BJ (cell line): ENCODE measurements around the gene FGF1. TPM values are rescaled to one million over a fixed set of nuclear protein-coding genes. Genes with fewer than 3 reads are reported as not detected.

Experiments used
- CTCF ChIA-PET: fragments of 350-600 bp; formaldehyde crosslinking; extraction: SDS; loops from one replicate; lab custom pipeline; 2021; ENCODE audit warnings: antibody characterized with exemption, inconsistent platforms; lab: Yijun Ruan, JAX
- POLR2A ChIA-PET: fragments of 300-600 bp; sonication (Branson Sonifier 250); formaldehyde crosslinking; extraction: SDS; loops from one replicate; lab custom pipeline; 2021; ENCODE audit warnings: antibody characterized with exemption; lab: Charles Lee
- DNase-seq: peaks from one replicate; pipeline ENCODE4 v3.0.0-alpha.2; 2011; ENCODE audit warnings: low read depth
- H3K27me3 ChIP-seq: 2 replicates; pipeline ENCODE4 v1.6.0; 2011; ENCODE audit warnings: low read length; ENCODE audit not compliant: control insufficient read depth, insufficient read depth
- H3K36me3 ChIP-seq: 2 replicates; pipeline ENCODE4 v1.5.1; 2011; ENCODE audit warnings: low read length; ENCODE audit not compliant: control insufficient read depth, insufficient read depth
- H3K4me3 ChIP-seq: 2 replicates; pipeline ENCODE4 v1.5.1; 2011; ENCODE audit warnings: low read depth, mild to moderate bottlenecking, control low read depth, low read length
- CTCF ChIP-seq: IDR thresholded peaks from 2 replicates; pipeline ENCODE4 v1.5.1; 2011; ENCODE audit warnings: low read depth, mild to moderate bottlenecking, control low read depth, inconsistent platforms, low read length, moderate library complexity; ENCODE audit not compliant: insufficient read depth
- polyA plus RNA-seq: library from polyadenylated mRNA; depleted of rRNA; stranded (reverse); fragments of >200 nt; gene quantifications from 2 replicates; pipeline ENCODE4 v1.2.3, GENCODE V29; 2011

The FGF1 gene
- polyA plus RNA-seq, 1 experiment = 14.8 TPM

GRCh38 chr5:142717582-142718215 lies 31.8 kb upstream of the FGF1 start:
- POLR2A ChIA-PET = no interaction called here
- CTCF ChIA-PET = interaction anchor here (0.5 to 30.6 kb wide), 32 partner anchors 11 to 855 kb away, joined by 3 to 1105 read pairs (median 4); partner anchors contain the start of gene ARHGAP26
- DNase-seq = no peak
- TF ChIP-seq CTCF = peak; percentile 83
- no peaks in the 10 kb centered on the region for H3K36me3 ChIP-seq
- no peaks in the 10 kb centered on the region for H3K27me3 ChIP-seq
- no peak overlapping the region for H3K4me3 ChIP-seq

- ChIA-PET CTCF (interaction anchor here (0.8 to 30.6 kb wide), 23 partner anchors 10 to 258 kb away, joined by 3 to 1105 read pairs (median 4); partner anchors contain the start of gene ARHGAP26), POLR2A (no interaction called here)
- Histone ChIP-seq H3K4me3 (no peak overlapping the region), H3K27me3 (no peaks in the 10 kb centered on the region), H3K36me3 (no peaks in the 10 kb centered on the region)
- DNase-seq = no peak
- peak; percentile 60 for TF ChIP-seq CTCF
Measured at GRCh38 chr5:142716963-142717362, 31.1 kb upstream of the FGF1 start.

- Histone ChIP-seq H3K27me3 (no peaks in the 10 kb centered on the region; the same call in 1 of the 2 replicates), H3K4me3 (no peak overlapping the region), H3K36me3 (no peaks in the 10 kb centered on the region)
- POLR2A ChIA-PET = no interaction called here
- no peak for TF ChIP-seq CTCF
- CTCF ChIA-PET = interaction anchor here (0.8 to 30.6 kb wide), 7 partner anchors 8 to 164 kb away, joined by 3 to 1105 read pairs (median 4); no protein-coding TSS in a partner anchor
- DNase-seq = no peak
Measured at GRCh38 chr5:142715291-142715690, 29.4 kb upstream of the FGF1 start.

- ChIA-PET CTCF (interaction anchor here (0.6 to 30.6 kb wide), 86 partner anchors 9 to 790 kb away, joined by 3 to 1105 read pairs (median 5); partner anchors contain the start of genes ARHGAP26, DELE1 and FGF1), POLR2A (interaction anchor here (0.5 to 0.6 kb wide), 3 partner anchors 92 to 1020 kb away, joined by 3 to 5 read pairs (median 3); no protein-coding TSS in a partner anchor)
- Histone ChIP-seq H3K4me3 (peak overlapping the region; percentile 63), H3K27me3 (peaks cover 3% of the 10 kb centered on the region), H3K36me3 (no peaks in the 10 kb centered on the region)
- peak; percentile 76 for TF ChIP-seq CTCF
- DNase-seq = no peak
Measured at GRCh38 chr5:142713121-142713706, 27.3 kb upstream of the FGF1 start.

GRCh38 chr5:142703153-142703552 lies 17.3 kb upstream of the FGF1 start:
- Histone ChIP-seq H3K36me3 (no peaks in the 10 kb centered on the region), H3K4me3 (no peak overlapping the region), H3K27me3 (peaks cover under 1% of the 10 kb centered on the region; the same call in 1 of the 2 replicates)
- ChIA-PET POLR2A (no interaction called here), CTCF (interaction anchor here (1.1 to 30.6 kb wide), 8 partner anchors 10 to 555 kb away, joined by 3 to 1105 read pairs (median 8); no protein-coding TSS in a partner anchor)
- TF ChIP-seq CTCF = no peak
- no peak for DNase-seq
